Fibroblast of villous mesenchyme (primary cell): Measurements from ENCODE around the gene LAMC1. TPM values are rescaled to one million over a fixed set of nuclear protein-coding genes. Genes with fewer than 3 reads are reported as not detected.

Experiments
- DNase-seq: peaks from one replicate; pipeline ENCODE4 v3.0.0-alpha.2; 2010; ENCODE audit warnings: low read depth
- H3K4me3 ChIP-seq: 2 replicates; pipeline ENCODE4 v1.5.1; 2011; ENCODE audit warnings: low read depth, mild to moderate bottlenecking, low read length
- CTCF ChIP-seq: IDR thresholded peaks from 2 replicates; pipeline ENCODE4 v1.5.1; 2012; ENCODE audit warnings: low read depth, mild to moderate bottlenecking, low read length; ENCODE audit not compliant: insufficient read depth
- total RNA-seq: library from RNA; depleted of rRNA; stranded (reverse); fragments of >200 nt; gene quantifications from 2 replicates; pipeline ENCODE4 v1.2.3, GENCODE V29; 2012

The LAMC1 gene
- total RNA-seq, 1 donor: 761 TPM

- TF ChIP-seq CTCF: no peak
- DNase-seq: peak; percentile 40
- H3K4me3 ChIP-seq: no peak overlapping the region
These were observed 140.1 kb downstream of the LAMC1 start for GRCh38 chr1:183163316-183163715.

GRCh38 chr1:183164340-183164739 is 141.1 kb downstream of the LAMC1 start:
- H3K4me3 ChIP-seq: no peak overlapping the region
- DNase-seq: no peak
- no peak for TF ChIP-seq CTCF

DNA sequence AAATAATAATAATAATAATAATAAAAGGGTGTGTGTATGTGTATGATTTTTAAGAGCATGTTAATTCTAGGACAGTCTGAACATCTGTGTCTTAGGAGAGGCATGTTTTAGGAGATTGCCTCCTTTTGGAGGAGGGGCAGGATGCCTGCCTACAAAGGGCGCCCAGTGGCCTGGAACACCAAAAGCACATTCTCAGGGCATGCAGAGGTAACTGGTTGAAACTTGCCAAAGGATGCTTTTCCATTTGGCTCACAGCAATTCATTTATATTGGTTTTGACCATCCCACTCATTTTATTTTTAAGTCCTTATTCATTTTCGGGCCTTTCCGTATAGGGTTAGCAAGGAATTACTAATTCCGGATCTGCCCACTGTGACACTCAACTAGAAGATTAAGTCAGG is 141.7 kb downstream of the LAMC1 start:
- H3K4me3 ChIP-seq: no peak overlapping the region
- no peak for TF ChIP-seq CTCF
- no peak for DNase-seq

DNA sequence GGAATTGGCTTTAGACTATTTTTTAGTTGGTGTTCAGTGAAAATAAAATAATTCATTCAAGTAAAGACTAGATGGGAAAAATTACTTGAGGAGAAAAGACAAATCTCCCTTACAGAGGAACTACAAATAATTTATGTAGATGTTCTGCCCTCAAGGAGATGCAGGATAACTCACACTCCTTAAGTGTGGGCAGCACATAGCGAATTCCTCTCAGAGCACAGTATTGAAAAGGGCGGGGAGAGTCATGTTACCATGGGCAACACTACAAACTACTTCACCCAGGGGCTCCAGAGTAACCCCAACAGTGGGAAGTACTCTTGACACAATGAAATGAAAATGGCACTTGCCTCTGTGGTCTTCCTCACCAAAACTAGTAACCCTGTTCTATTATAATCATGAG is 142.2 kb downstream of the LAMC1 start:
- TF ChIP-seq CTCF: no peak
- DNase-seq: no peak

DNA sequence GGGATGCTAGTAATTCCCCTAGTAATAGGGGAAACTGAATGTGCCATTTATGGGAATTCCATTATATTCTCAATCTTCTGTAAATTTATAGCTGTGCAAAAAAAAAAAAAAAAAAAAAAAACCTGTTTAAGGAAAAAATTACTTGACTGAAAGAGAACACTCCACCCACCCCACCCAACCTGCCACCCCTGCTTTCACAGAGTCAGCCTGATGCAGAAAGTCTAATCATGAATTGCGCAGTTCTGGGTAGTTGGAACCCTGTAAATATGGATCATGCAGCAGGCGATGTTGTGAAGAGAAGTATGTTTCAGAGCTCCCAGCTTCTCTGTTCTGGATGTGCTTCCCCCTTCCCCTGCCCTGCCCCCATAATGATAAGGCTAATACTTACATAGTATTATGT is 143.2 kb downstream of the LAMC1 start:
- no peak for DNase-seq
- TF ChIP-seq CTCF: no peak
- no peak overlapping the region for H3K4me3 ChIP-seq

More for the DNA sequence above, 142.2 kb downstream of the LAMC1 start:
- no peak overlapping the region for H3K4me3 ChIP-seq

DNA sequence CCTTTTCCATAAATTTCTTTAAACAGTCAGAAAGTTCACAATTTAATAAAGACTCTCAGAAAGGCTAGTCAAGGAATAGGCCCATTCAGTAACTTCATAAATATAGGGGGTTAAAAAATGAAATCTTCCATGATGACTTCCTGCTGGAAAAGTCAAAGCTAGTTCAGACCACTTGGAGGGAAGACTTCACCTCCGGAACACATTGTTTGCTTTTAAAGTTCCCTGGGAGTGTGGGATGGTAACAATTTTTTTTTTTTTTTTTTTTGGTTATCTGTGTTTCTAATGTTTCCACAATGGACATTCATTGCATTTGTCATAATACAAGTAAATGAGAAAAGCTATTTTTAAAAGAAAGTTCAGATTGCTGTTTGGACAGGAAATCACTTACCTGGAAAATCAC is 144.5 kb downstream of the LAMC1 start:
- TF ChIP-seq CTCF: no peak
- no peak for DNase-seq
- no peak overlapping the region for H3K4me3 ChIP-seq

DNA sequence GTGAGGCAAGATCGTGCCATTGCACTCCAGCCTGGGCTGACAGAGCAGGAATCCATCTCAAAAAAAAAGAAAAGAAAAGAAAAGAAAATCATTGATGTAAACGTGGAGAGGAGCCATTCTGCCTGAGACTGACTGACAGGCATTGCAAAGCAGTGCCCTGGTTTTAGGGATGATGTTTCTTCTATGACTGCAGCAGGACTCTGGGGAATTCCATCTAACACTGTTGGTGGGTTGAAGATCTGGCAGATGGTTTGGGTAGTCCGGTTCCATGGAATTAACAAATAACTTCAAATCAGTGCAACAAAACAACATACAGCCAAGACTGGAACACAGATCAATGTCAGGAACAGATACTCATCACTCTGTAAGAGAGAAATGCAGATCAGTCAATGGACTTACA is 145.1 kb downstream of the LAMC1 start:
- no peak for DNase-seq
- TF ChIP-seq CTCF: no peak
- H3K4me3 ChIP-seq: no peak overlapping the region
